Activated CD8-positive, alpha-beta T cell treated with anti-CD3 and anti-CD28 coated beads for 36 hours (primary cell): ENCODE data around the gene KLHL41. TPM values are rescaled to one million over a fixed set of nuclear protein-coding genes. Genes with fewer than 3 reads are reported as not detected.

ENCODE experiments used
- total RNA-seq, 2 experiments: library from RNA; stranded (reverse); gene quantifications; one replicate each; pipeline ENCODE4 v1.2.3, GENCODE V29; 2021

Gene KLHL41
- total RNA-seq, 2 experiments from 2014 or later = 0.34 TPM; not detected in 1

Other genes with a start within 250 kb of the KLHL41 start
- gene LRP2, start 147.2 kb upstream of the KLHL41 start, total RNA-seq = 1 to 10 TPM; 1.8 to 2.2 TPM
- gene BBS5, start 30.2 kb upstream of the KLHL41 start, total RNA-seq = 1 to 10 TPM; 2.6 to 3.2 TPM
- 10 to 100 TPM; 55.4 to 60.2 TPM for gene FASTKD1, start 64.2 kb downstream of the KLHL41 start, total RNA-seq
- gene PPIG, start 74.6 kb downstream of the KLHL41 start, total RNA-seq = 10 to 100 TPM; 54.9 to 62.0 TPM
- not detected for gene CFAP210, start 184.7 kb downstream of the KLHL41 start, total RNA-seq
- gene PHOSPHO2, start 184.8 kb downstream of the KLHL41 start, total RNA-seq = 1 to 10 TPM; 3.2 to 3.9 TPM
- 10 to 100 TPM in 1 of 2 experiments, 1 to 10 TPM in 1; 9.2 to 11.1 TPM for gene KLHL23, start 224.1 kb downstream of the KLHL41 start, total RNA-seq